Gastroesophageal sphincter (tissue), 3 donors: Measurements from ENCODE around the gene LCA5L.

ENCODE experiments used
- EP300 ChIP-seq: sonication (generic); formaldehyde crosslinking; IDR thresholded peaks from one replicate; pipeline ENCODE4 v1.6.1; 2017; ENCODE audit warnings: antibody characterized with exemption, mild to moderate bottlenecking
- POLR2A ChIP-seq, 2 donors: fragments of 450-650 bp; IDR thresholded peaks; one replicate each; pipeline ENCODE4 v1.6.1; 2017; ENCODE audit warnings: antibody characterized with exemption in 2 of 2, mild to moderate bottlenecking in 2 of 2, moderate library complexity in 1 of 2
- TF ChIP-seq, protein P1 (sequence below), 4 experiments: fragments of 200-600 bp in 2 of 4; fragments of 450-650 bp in 2 of 4; sonication (generic) in 1 of 4; IDR thresholded peaks; one replicate each; pipeline ENCODE4 v1.5.1; 2017 to 2019; ENCODE audit warnings: antibody characterized with exemption in 4 of 4, mild to moderate bottlenecking in 2 of 4, moderate library complexity in 2 of 4

DNA sequence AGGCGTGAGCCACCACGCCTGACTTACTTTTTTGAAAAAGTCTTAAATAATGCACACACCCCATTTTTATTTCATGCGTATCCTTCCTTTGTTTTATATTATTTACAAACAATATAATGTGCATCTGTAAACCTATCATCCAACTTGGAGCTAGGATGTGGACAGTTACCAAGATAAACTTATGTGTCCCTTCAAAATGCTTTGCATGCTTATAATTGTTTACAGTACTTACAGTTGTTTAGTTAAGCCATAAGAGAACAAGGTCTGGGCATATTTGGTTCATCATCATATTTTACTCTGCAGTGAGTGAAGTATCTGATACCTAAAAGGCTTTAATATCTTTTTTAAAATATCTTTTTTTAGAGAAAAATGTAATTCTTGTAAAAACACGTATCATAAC lies 80.6 kb downstream of the LCA5L start:
- TF ChIP-seq, protein P1, sequence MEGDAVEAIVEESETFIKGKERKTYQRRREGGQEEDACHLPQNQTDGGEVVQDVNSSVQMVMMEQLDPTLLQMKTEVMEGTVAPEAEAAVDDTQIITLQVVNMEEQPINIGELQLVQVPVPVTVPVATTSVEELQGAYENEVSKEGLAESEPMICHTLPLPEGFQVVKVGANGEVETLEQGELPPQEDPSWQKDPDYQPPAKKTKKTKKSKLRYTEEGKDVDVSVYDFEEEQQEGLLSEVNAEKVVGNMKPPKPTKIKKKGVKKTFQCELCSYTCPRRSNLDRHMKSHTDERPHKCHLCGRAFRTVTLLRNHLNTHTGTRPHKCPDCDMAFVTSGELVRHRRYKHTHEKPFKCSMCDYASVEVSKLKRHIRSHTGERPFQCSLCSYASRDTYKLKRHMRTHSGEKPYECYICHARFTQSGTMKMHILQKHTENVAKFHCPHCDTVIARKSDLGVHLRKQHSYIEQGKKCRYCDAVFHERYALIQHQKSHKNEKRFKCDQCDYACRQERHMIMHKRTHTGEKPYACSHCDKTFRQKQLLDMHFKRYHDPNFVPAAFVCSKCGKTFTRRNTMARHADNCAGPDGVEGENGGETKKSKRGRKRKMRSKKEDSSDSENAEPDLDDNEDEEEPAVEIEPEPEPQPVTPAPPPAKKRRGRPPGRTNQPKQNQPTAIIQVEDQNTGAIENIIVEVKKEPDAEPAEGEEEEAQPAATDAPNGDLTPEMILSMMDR (IDR thresholded peaks at IDR 0.05) = no peak
- TF ChIP-seq EP300 (no peak), POLR2A (IDR thresholded peaks at IDR 0.05) (no peak)
